Fibroblast of lung (primary cell): ENCODE results near the gene ABHD17C. TPM values are rescaled to one million over a fixed set of nuclear protein-coding genes. Genes with fewer than 3 reads are reported as not detected.

ENCODE experiments used
- DNase-seq, 2 donors: peaks; one replicate each; pipeline versions ENCODE4 v3.0.0 to v3.0.0-alpha.2; 2010; ENCODE audit warnings: low read depth in 2 of 2
- H2AFZ ChIP-seq: 2 replicates; pipeline ENCODE4 v1.5.1; 2012; ENCODE audit warnings: low read length, control low read depth, inconsistent platforms
- H3K27ac ChIP-seq: 2 replicates; pipeline ENCODE4 v1.5.1; 2011; ENCODE audit warnings: low read length, control low read depth; ENCODE audit not compliant: insufficient read depth
- H3K27me3 ChIP-seq: 2 replicates; pipeline ENCODE4 v1.5.1; 2011; ENCODE audit warnings: mild to moderate bottlenecking, low read length; ENCODE audit not compliant: control insufficient read depth, insufficient read depth
- H3K36me3 ChIP-seq: 2 replicates; pipeline ENCODE4 v1.5.1; 2011; ENCODE audit warnings: low read length; ENCODE audit not compliant: control insufficient read depth, insufficient read depth
- H3K4me1 ChIP-seq: 2 replicates; pipeline ENCODE4 v1.5.1; 2011; ENCODE audit warnings: low read length; ENCODE audit not compliant: control insufficient read depth, insufficient read depth; ENCODE audit errors: extremely low read depth
- H3K4me2 ChIP-seq: 2 replicates; pipeline ENCODE4 v1.5.1; 2011; ENCODE audit warnings: low read length, control low read depth; ENCODE audit not compliant: insufficient read depth; ENCODE audit errors: extremely low read depth
- H3K4me3 ChIP-seq, 4 experiments: fragments of 200-600 bp in 1 of 4; sonication (generic) in 1 of 4; replicated peaks in 1 of 4; 2 replicates each; pipeline ENCODE4 v1.5.1; 2011 to 2016; ENCODE audit warnings: low read length in 4 of 4, low read depth in 3 of 4, mild to moderate bottlenecking in 3 of 4, control low read depth in 2 of 4, inconsistent platforms in 1 of 4, mixed read lengths in 1 of 4; ENCODE audit not compliant: insufficient read depth in 1 of 4; ENCODE audit errors: control extremely low read depth in 1 of 4
- H3K79me2 ChIP-seq: 2 replicates; pipeline ENCODE4 v1.5.1; 2012; ENCODE audit warnings: mild to moderate bottlenecking, low read length, inconsistent platforms; ENCODE audit not compliant: control insufficient read depth, insufficient read depth
- H3K9ac ChIP-seq: 2 replicates; pipeline ENCODE4 v1.5.1; 2011; ENCODE audit warnings: mild to moderate bottlenecking, low read length, control low read depth; ENCODE audit not compliant: insufficient read depth
- H3K9me3 ChIP-seq: 2 replicates; pipeline ENCODE4 v1.5.1; 2012; ENCODE audit warnings: low read depth, low read length; ENCODE audit not compliant: control insufficient read depth, insufficient read depth
- H4K20me1 ChIP-seq: 2 replicates; pipeline ENCODE4 v1.5.1; 2011; ENCODE audit warnings: low read length; ENCODE audit not compliant: control insufficient read depth, insufficient read depth; ENCODE audit errors: extremely low read depth
- CTCF ChIP-seq, 2 donors: IDR thresholded peaks in 1 of 2; conservative IDR thresholded peaks in 1 of 2; 1 replicate in 1 of 2; 2 replicates in 1 of 2; pipeline ENCODE4 v1.5.1; 2011 to 2012; ENCODE audit warnings: low read length in 2 of 2, control low read depth in 1 of 2, inconsistent platforms in 1 of 2, low read depth in 1 of 2, mild to moderate bottlenecking in 1 of 2
- EZH2 ChIP-seq: IDR thresholded peaks from 2 replicates; pipeline ENCODE4 v1.5.1; 2012; ENCODE audit warnings: low read length, control low read depth, mild to moderate bottlenecking; ENCODE audit errors: missing control alignments
- polyA plus RNA-seq, 2 donors: library from polyadenylated mRNA; depleted of rRNA in 1 of 2; stranded (reverse) in 1 of 2; unstranded in 1 of 2; fragments of >200 nt; gene quantifications; 2 replicates each; pipeline ENCODE4 v1.2.1, GENCODE V29; 2011 to 2012; ENCODE audit warnings: missing spikeins in 1 of 2
- total RNA-seq: library from RNA; depleted of rRNA; stranded (reverse); fragments of >200 nt; gene quantifications from 2 replicates; pipeline ENCODE4 v1.2.1, GENCODE V29; 2014

ABHD17C gene
- total and polyA plus RNA-seq, 2 donors (not counting 1 experiment from before 2014, with no cell fraction given): 14.0 to 38.7 TPM

GRCh38 chr15:80739919-80740318, 44.8 kb downstream of the ABHD17C start:
- H4K20me1 ChIP-seq: no peaks in the 10 kb centered on the region
- H3K4me3 ChIP-seq: no peak overlapping the region
- peaks cover 5% of the 10 kb centered on the region for H3K4me1 ChIP-seq
- H3K27me3 ChIP-seq: no peaks in the 10 kb centered on the region
- no peak overlapping the region for H3K9ac ChIP-seq
- DNase-seq: no peak
- no peaks in the 10 kb centered on the region for H3K9me3 ChIP-seq
- H2AFZ ChIP-seq: no peak overlapping the region
- H3K36me3 ChIP-seq: peaks cover 3% of the 10 kb centered on the region
- no peak overlapping the region for H3K4me2 ChIP-seq
- no peak for TF ChIP-seq EZH2
- TF ChIP-seq CTCF (conservative IDR thresholded peaks at IDR 0.05 in 1 of 2, IDR thresholded peaks at IDR 0.05 in 1 of 2; ENCODE audit: low read depth in 1 of 2, low read length in 2 of 2): no peak
- no peak overlapping the region for H3K27ac ChIP-seq
- peaks cover 26% of the 10 kb centered on the region for H3K79me2 ChIP-seq

GRCh38 chr15:80742081-80742480, 47.0 kb downstream of the ABHD17C start:
- no peaks in the 10 kb centered on the region for H3K9me3 ChIP-seq
- no peak overlapping the region for H3K27ac ChIP-seq
- no peaks in the 10 kb centered on the region for H3K36me3 ChIP-seq
- no peak overlapping the region for H3K9ac ChIP-seq
- no peak overlapping the region for H3K4me2 ChIP-seq
- DNase-seq: no peak
- H2AFZ ChIP-seq: no peak overlapping the region
- TF ChIP-seq CTCF (conservative IDR thresholded peaks at IDR 0.05 in 1 of 2, IDR thresholded peaks at IDR 0.05 in 1 of 2; ENCODE audit: low read depth in 1 of 2, low read length in 2 of 2) (no peak), EZH2 (no peak)
- peaks cover 5% of the 10 kb centered on the region for H3K4me1 ChIP-seq
- no peaks in the 10 kb centered on the region for H4K20me1 ChIP-seq
- peaks cover 27% of the 10 kb centered on the region for H3K79me2 ChIP-seq
- H3K27me3 ChIP-seq: no peaks in the 10 kb centered on the region
- no peak overlapping the region for H3K4me3 ChIP-seq

GRCh38 chr15:80743189-80743833, 48.2 kb downstream of the ABHD17C start:
- TF ChIP-seq EZH2: no peak
- peak overlapping the region; percentile 19 for H3K27ac ChIP-seq
- H3K9me3 ChIP-seq: no peaks in the 10 kb centered on the region
- no peak overlapping the region for H3K4me3 ChIP-seq
- peaks cover 29% of the 10 kb centered on the region for H3K79me2 ChIP-seq
- no peaks in the 10 kb centered on the region for H3K27me3 ChIP-seq
- no peak overlapping the region for H2AFZ ChIP-seq
- H3K9ac ChIP-seq: no peak overlapping the region
- no peaks in the 10 kb centered on the region for H4K20me1 ChIP-seq
- no peak overlapping the region for H3K4me2 ChIP-seq
- H3K36me3 ChIP-seq: peaks cover 2% of the 10 kb centered on the region
- peak in 1 of 2 donors; percentile 14 for DNase-seq
- H3K4me1 ChIP-seq: peaks cover 5% of the 10 kb centered on the region
